Measurements from ENCODE around the gene BTBD2. TPM values are rescaled to one million over a fixed set of nuclear protein-coding genes. Genes with fewer than 3 reads are reported as not detected.
A peak's percentile ranks its signal among the peaks of the same experiment; 100 is the strongest.
"Not testable (repeated sequence)": the region's sequence is repeated elsewhere in the genome, so short reads cannot be mapped to it uniquely, and the experiment has no call there.

Gene BTBD2
- total RNA-seq, 6 experiments from 2014 or later = 74.1 to 95.6 (median 84.7) TPM

- TF ChIP-seq CTCF (IDR thresholded peaks at IDR 0.05) = no peak
- Mint-ChIP-seq H3K27me3 (ENCODE audit: insufficient read depth) (no peaks in the 10 kb centered on the region), H3K36me3 (ENCODE audit: low read depth) (no peaks in the 10 kb centered on the region), H3K4me3 (no peak overlapping the region), H3K27ac (no peak overlapping the region), H3K9me3 (peaks cover 7% of the 10 kb centered on the region; the same call in 1 of the 2 replicates), H3K4me1 (ENCODE audit: low read depth) (peaks cover 10% of the 10 kb centered on the region)
- no peak for DNase-seq
Observed at GRCh38 chr19:2034729-2035589, 19.4 kb upstream of the BTBD2 start.

- not testable (repeated sequence) for H3K36me3 Mint-ChIP-seq (ENCODE audit: low read depth); H3K4me3 Mint-ChIP-seq; H3K27me3 Mint-ChIP-seq (ENCODE audit: insufficient read depth); H3K27ac Mint-ChIP-seq; DNase-seq; H3K9me3 Mint-ChIP-seq
- H3K4me1 Mint-ChIP-seq (ENCODE audit: low read depth) = peaks cover 10% of the 10 kb centered on the region
Observed at GRCh38 chr19:2034253-2034652, 18.7 kb upstream of the BTBD2 start.

- Mint-ChIP-seq H3K4me1 (ENCODE audit: low read depth) (peaks cover 12% of the 10 kb centered on the region), H3K27me3 (ENCODE audit: insufficient read depth) (no peaks in the 10 kb centered on the region), H3K27ac (no peak overlapping the region), H3K9me3 (peaks cover 7% of the 10 kb centered on the region; the same call in 1 of the 2 replicates), H3K36me3 (ENCODE audit: low read depth) (no peaks in the 10 kb centered on the region), H3K4me3 (no peak overlapping the region)
- no peak for DNase-seq
- no peak for TF ChIP-seq CTCF (IDR thresholded peaks at IDR 0.05)
Observed at GRCh38 chr19:2033825-2034159, 18.3 kb upstream of the BTBD2 start.

GRCh38 chr19:2033115-2033824, 17.8 kb upstream of the BTBD2 start:
- Mint-ChIP-seq H3K4me3 (no peak overlapping the region), H3K36me3 (ENCODE audit: low read depth) (no peaks in the 10 kb centered on the region), H3K4me1 (ENCODE audit: low read depth) (peaks cover 17% of the 10 kb centered on the region), H3K9me3 (peaks cover 7% of the 10 kb centered on the region; the same call in 1 of the 2 replicates), H3K27ac (no peak overlapping the region), H3K27me3 (ENCODE audit: insufficient read depth) (no peaks in the 10 kb centered on the region; the same call in 1 of the 2 replicates)
- DNase-seq = no peak
- TF ChIP-seq CTCF (IDR thresholded peaks at IDR 0.05) = no peak

GRCh38 chr19:2032296-2032941, 16.9 kb upstream of the BTBD2 start:
- Mint-ChIP-seq H3K27ac (peak overlapping the region; percentile 39; the same call in 1 of the 2 replicates), H3K9me3 (peaks cover 7% of the 10 kb centered on the region; the same call in 1 of the 2 replicates)
- DNase-seq = peak; percentile 65

More at GRCh38 chr19:2032296-2032941, 16.9 kb upstream of the BTBD2 start:
- peak overlapping the region; percentile 59 for H3K4me3 Mint-ChIP-seq
- no peak for TF ChIP-seq CTCF (IDR thresholded peaks at IDR 0.05)
- peaks cover 17% of the 10 kb centered on the region for H3K4me1 Mint-ChIP-seq (ENCODE audit: low read depth)
- no peaks in the 10 kb centered on the region for H3K36me3 Mint-ChIP-seq (ENCODE audit: low read depth)
- no peaks in the 10 kb centered on the region; the same call in 1 of the 2 replicates for H3K27me3 Mint-ChIP-seq (ENCODE audit: insufficient read depth)

Measured in HFFc6 (cell line).